ENCODE measurements around the gene MAPK12.
A peak's percentile ranks its signal among the peaks of the same experiment; 100 is the strongest.

Gene MAPK12

GRCh38 chr22:50266994-50267393, 5.5 kb upstream of the MAPK12 start:
- no peak for DNase-seq

DNA sequence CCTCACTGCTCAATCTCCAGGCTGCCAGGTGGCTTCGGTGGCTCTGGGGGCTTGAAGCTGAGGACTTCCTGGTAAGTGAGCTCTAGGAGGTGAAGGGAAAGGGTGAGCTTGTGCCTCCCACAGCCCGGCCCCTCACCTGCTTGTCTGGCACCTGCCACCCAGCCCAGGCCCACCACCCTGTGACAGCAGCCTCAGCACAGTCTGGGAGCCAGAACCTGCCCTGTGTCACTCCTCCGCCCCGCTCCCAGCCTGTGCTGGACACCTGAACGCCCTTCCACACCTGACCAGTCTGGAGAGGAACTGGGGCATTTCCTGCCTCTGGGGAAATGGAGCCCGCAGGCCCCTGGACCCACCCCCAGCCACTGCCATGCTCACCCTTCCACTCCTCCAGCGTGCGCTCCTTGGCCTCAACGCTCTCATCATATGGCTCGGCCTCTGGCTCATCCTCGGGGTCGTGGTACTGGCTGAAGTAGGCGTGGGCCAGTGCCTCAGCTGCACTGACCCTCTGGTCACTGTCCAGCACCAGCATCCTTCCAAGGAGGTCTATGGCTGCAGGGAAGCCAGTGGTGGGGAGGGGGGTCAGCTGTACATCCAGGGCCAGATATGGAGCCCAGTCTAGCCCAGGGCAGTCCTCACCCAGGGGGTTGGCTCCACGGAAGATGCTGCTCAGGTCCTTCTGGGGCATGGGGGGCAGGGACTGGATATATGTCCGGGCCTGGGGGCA, 3.6 kb upstream of the MAPK12 start:
- DNase-seq, result no peak

DNA sequence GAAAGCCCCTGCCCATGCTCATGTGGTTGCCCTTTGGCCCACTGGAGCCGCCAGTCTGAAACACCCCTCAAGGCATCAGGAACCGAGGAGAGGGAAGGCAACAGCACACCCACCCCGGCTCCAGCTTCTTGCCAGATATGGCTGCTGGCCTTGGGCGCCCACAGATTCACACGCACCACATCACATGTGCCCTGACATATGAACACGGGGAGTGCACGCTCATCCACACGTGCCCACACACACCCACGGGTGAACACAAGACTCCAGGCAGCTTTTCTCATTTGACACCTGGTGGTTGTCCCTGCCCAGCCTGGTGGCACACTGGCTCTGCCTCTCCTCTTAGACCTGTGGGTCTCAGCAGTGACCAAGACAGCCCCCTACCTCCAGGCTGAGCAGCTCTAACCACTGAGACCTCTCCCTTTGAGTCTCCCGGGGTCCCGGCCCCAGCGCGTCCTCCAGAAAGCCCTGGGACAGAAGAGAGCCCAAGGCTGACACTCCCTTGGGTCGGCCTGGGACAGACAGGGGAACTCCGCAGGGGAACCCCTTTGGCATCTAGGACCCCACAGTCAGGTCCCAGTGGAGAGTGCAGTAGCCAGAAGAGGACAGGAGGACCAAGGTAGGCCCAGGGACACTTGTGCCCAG, 2.7 kb upstream of the MAPK12 start:
- no peak for DNase-seq

DNA sequence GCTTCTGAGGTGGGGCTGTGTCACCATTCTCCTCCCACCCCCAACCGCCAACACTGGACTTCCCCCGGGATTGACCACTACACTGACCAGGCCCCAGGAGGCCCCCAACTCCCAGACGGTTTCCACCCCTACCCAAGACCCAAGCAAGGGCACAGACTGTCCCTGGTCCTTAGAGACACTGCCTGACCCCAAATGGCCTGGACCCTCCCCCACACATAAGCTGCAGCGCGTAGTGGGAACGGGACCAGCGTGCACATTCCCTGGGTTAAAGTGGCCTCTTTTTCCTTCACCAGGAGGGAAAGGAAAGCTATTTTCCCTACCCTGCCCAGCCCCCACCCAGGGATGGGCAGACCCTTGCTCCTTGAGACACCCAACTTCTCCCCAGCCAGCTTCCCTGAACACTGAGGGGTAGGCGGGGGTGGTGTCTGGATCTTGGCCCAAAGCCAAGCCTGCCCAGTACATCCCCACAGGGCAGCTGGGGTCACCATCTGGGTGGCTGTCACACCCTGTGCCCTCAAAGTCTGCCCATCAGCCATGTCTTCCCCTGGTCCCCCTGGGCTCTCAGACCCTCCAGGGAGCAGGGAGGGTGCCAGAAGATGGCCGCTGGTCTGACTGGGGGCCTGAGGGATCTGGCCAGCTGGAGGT, 1.6 kb upstream of the MAPK12 start:
- DNase-seq, result no peak

DNA sequence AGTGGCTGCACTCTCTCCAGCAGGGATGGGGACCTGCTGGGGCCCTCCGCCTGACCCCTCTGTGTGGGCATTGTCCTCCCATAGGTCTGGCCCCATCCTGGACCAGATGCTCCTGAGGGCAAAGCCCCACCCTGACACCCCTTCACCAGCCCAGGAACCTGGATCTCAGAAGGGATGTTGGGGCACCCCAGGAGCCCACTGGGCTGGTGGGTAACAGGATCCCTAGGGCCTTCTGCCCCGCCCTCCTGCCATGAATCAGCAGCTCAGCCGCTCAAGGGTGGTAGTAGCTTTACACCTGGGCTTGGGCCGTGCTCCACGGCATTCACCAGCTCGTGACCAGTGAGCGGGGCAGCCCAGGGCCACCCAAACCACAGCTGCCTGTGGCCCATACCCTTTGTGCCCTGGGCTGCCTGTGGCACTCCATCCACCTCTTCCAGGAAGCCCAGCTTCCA, 1.0 kb upstream of the MAPK12 start:
- no peak for DNase-seq

DNA sequence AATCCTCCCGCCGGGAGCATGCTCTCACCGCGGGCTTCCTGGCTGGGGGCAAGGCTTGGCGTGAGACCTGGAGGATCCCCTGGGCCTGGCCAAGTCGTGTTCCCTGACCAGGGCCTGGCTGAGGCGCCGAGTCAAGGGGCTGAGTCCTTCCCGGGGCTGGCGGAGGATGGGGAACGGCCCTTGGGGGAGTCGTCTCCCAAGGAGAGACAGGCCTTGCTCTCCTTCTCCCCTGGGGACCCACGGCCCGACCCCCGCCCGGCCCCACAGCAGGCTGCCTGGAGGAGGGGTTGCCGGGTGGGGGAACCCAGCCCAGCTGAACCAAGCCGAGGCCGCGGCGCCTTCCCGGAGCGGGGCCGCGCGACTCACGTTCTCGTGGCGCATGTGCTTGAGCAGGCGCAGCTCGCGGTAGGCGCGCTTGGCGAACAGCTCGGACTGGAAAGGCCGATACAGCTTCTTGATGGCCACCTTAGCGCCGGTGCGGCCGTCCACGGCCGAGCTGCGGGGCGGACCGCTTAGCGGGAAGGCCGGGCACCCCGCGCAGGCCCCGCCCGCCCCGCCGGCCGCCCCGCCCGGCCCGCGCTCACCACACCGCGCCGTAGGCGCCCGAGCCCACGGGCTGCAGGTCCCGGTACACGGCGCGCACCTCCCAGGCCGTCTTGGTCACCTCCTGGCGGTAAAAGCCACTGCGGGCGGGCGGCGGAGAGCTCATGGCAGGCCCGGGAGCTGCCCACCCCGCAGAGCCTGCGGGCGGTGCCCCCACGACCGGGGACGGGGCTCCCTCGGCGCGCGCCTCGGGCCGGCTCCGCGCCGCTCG, 475 bp downstream of the MAPK12 start:
- peak; percentile 21 for DNase-seq

DNA sequence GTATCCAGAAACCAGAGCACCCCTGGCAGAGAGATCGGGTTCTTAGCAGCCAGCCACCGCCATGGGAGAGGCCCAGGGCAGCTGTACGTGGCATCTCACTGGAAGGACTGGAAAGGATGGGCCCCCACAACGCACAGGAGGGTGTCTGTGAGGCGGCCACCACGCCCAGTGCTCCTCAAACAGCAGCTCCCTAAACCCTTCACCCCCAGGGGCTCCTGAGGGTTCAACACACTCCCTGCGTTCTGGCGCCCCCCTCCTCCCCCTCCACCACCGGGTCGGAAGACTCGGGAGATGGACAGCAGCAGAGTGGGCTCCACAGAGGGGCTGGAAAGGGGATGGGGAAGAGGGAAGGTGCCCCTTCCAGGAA, 1.1 kb downstream of the MAPK12 start:
- DNase-seq, result no peak

DNA sequence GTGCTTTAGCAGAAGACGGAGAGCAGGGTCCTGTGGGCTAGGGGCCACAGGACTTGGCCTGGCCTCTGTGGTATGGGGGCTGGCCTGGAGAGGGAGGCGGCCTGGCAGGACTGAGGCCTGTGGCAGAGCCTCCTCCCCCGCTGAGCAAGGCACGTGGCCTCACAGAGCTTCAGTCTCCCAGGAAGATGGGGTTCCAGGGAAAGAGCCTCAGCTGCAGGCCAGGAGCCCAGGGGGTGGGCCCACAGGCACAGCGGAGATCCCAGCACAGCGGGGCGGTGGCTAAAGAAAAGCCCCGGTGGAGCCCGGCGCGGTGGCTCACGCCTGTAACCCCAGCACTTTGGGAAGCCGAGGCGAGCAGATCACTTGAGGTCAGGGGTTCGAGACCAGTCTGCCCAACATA, 2.2 kb downstream of the MAPK12 start:
- DNase-seq, result no peak

DNA sequence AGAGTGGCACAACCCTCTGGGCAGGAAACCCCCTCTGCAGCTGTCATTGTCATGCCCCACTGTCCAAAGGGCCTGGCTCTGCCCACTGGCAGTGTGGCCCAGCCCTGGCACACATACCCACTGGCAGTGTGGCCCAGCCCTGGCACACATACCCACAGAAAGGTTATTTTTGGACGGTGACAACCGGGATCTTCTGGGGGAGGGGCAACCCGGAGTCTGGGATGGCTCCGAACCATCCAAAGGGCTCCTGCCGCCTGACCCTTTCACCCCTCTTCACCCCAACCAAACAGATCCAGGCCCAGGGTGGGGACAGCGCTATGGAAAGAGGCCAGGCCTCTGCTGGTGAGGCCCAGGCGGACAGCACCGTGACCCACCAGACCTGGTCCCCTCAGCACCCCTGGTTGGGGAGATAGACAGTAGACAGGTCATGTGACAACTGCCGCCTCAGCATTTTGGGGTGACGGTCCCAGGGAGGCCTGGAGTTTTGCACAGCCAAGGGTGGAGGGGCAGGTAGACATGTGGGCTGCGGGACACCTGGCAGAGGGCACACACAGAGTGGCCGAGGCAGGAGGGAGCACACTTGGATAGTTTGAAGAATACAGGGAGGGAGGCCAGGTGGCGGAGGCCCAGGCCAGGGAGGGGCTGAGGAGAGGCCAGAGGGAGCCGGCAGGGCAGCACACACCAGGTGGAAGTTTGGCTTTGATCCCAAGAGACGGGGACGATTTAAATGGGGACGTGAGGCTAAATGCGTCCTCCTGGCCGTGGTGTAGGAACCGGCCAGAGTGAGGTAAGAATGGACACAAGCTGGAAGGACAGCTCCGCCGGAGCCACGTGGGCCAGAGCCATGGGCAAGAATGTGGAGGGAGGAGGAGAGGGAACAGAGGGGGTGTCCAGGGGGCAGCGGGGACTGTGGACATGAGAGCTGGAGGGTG, 2.9 kb downstream of the MAPK12 start:
- DNase-seq, result no peak

- no peak for DNase-seq
These were observed 3.8 kb downstream of the MAPK12 start for GRCh38 chr22:50257451-50258360.

GRCh38 chr22:50257041-50257440, 4.4 kb downstream of the MAPK12 start:
- DNase-seq, result no peak

DNA sequence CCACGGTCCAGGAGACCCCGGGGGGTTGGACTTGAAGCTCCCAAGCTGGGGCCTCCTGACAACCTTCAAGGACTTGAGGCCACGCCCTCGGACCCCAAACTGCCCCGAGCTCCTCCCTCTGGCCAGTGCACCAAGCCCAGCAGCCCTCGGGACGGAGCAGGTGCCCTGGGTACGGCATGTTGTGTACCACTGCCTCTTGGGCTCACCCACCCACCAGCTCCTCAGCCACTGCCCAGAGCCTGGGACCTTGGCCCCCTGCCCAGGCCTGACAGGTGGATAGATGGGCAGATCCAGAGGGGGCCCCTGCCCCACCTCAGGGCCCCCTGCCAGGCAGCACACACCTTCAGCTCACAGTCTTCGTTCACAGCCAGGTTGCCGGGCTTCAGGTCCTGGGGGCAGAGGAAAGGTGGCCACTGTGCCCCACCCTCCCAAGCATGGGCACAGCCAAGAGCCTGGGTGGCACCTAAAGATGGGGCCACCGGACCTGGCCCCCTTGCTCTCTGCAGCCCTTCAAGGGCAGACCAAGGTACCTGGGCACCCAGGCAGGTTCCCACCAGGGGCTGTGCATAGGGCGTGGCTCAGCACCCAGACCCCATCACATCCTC, 5.1 kb downstream of the MAPK12 start:
- no peak for DNase-seq

DNA sequence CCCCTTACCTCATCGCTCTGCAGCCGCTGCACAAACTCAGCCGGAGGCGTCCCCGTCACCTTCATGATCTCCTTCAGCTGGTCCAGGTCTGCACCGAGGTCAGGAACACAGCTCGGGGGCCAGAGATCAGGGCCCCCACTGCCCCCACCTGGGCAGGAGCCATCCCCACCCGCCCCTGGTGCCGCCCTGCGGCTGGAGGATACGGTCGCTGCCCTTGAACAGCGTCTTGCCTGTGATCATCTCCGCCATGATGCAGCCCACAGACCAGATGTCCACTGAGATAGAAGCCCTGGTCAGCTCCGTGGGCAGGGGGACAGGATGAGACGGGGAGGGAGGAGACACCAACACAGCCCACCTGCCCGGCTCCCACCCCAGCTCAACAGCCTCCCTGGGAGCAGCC, 5.9 kb downstream of the MAPK12 start:
- no peak for DNase-seq

- DNase-seq, result no peak
These were observed 6.4 kb downstream of the MAPK12 start for GRCh38 chr22:50255099-50255498.

- no peak for DNase-seq
These were observed 7.5 kb downstream of the MAPK12 start for GRCh38 chr22:50253941-50254340.

DNA sequence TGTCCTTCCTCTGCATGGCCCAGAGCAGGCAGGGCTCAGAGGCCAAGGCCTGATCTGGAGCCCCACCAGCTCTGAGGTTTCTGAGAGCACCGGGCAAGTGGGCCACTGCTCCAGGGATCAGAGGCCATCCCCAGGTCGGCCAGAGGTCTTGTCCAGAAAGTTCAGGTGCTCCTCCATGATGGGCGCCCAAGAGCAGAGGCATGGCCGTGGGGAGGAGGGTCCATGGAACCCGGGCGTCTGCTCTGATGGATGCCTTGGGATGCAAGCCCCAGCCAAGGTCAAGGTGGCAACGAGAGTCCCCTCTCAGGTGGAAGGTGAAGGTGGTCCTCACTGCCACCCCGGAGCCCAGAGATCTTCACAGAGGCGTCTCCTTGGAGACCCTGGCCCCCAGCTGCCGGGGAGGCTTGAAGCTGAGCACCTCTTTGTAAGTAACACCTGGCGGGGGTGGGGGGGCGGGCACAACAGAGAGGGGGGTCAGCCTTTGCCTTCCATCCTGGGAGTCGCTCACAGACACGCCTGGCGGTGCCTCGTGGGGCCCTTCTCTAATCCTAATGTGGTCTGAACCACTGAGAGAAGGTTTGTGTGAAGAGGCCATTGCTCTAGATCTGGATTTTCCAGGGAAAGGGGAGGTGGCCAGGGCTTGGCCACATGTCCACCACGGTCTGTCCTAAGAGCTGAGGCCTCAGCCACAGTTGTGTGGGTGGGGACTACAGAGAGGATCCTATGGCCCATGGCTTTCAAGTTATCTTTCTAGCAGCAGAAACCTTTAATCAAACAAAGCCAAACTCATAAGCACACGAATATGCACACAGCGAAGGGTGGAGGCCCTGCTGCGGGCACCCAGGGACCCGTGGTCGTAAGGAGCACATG, 8.2 kb downstream of the MAPK12 start:
- DNase-seq, result no peak

- peak; percentile 59 for DNase-seq
These were observed 9.1 kb downstream of the MAPK12 start for GRCh38 chr22:50252082-50253045.

- no peak for DNase-seq
These were observed 9.9 kb downstream of the MAPK12 start for GRCh38 chr22:50251477-50252081.

Measured in GDM1 (cell line).